GM23248 (cell line): ENCODE data around the gene PDCD4. TPM values are rescaled to one million over a fixed set of nuclear protein-coding genes. Genes with fewer than 3 reads are reported as not detected.
A peak's percentile ranks its signal among the peaks of the same experiment; 100 is the strongest.
"Not testable (repeated sequence)": the region's sequence is repeated elsewhere in the genome, so short reads cannot be mapped to it uniquely, and the experiment has no call there.

Source experiments
- DNase-seq: peaks from one replicate; pipeline ENCODE4 v3.0.0-alpha.2; 2015
- H2AFZ ChIP-seq: fragments of 200-600 bp; sonication (generic); 2 replicates; pipeline ENCODE4 v1.6.1; 2016; ENCODE audit warnings: antibody characterized with exemption
- H3F3A ChIP-seq: fragments of 200-600 bp; sonication (generic); 2 replicates; pipeline ENCODE4 v1.6.1; 2016; ENCODE audit warnings: mild to moderate bottlenecking, antibody characterized with exemption, mixed run types; ENCODE audit not compliant: insufficient read depth
- H3K27ac ChIP-seq: fragments of 200-600 bp; sonication (generic); 2 replicates; pipeline ENCODE4 v1.5.1; 2016; ENCODE audit warnings: mild to moderate bottlenecking
- H3K27me3 ChIP-seq: fragments of 200-600 bp; sonication (generic); replicated peaks from 2 replicates; pipeline ENCODE4 v1.6.1; 2016; ENCODE audit warnings: mild to moderate bottlenecking; ENCODE audit not compliant: insufficient read depth
- H3K36me3 ChIP-seq: fragments of 200-600 bp; sonication (generic); 2 replicates; pipeline ENCODE4 v1.6.1; 2016; ENCODE audit warnings: low read depth, mild to moderate bottlenecking
- H3K4me1 ChIP-seq: fragments of 200-600 bp; sonication (generic); 2 replicates; pipeline ENCODE4 v1.6.1; 2016; ENCODE audit warnings: mild to moderate bottlenecking; ENCODE audit not compliant: insufficient read depth
- H3K4me2 ChIP-seq: fragments of 200-600 bp; sonication (generic); one replicate; pipeline ENCODE4 v1.6.1; 2016; ENCODE audit warnings: mild to moderate bottlenecking; ENCODE audit not compliant: unreplicated experiment
- H3K4me3 ChIP-seq: fragments of 200-600 bp; sonication (generic); 2 replicates; pipeline ENCODE4 v1.5.1; 2016; ENCODE audit warnings: mild to moderate bottlenecking
- H3K79me2 ChIP-seq: fragments of 200-600 bp; sonication (generic); 2 replicates; pipeline ENCODE4 v1.6.1; 2016; ENCODE audit warnings: mild to moderate bottlenecking; ENCODE audit not compliant: insufficient read depth
- H3K9ac ChIP-seq: fragments of 200-600 bp; sonication (generic); 2 replicates; pipeline ENCODE4 v1.6.1; 2016; ENCODE audit warnings: mild to moderate bottlenecking
- H3K9me2 ChIP-seq: fragments of 200-600 bp; sonication (generic); 2 replicates; pipeline ENCODE4 v1.6.1; 2016; ENCODE audit warnings: mixed run types, mild to moderate bottlenecking, moderate library complexity; ENCODE audit not compliant: insufficient read depth
- H3K9me3 ChIP-seq: fragments of 200-600 bp; sonication (generic); one replicate; pipeline ENCODE4 v1.6.1; 2017; ENCODE audit warnings: low read depth
- H4K20me1 ChIP-seq: fragments of 200-600 bp; sonication (generic); 2 replicates; pipeline ENCODE4 v1.6.0; 2016; ENCODE audit not compliant: insufficient read depth
- EZH2 ChIP-seq: fragments of 200-600 bp; sonication (generic); IDR thresholded peaks from 2 replicates; pipeline ENCODE4 v1.6.1; 2018; ENCODE audit warnings: antibody characterized with exemption, mild to moderate bottlenecking; ENCODE audit not compliant: insufficient read depth, poor library complexity, severe bottlenecking
- EZH2phosphoT487 ChIP-seq: fragments of 200-600 bp; sonication (generic); IDR thresholded peaks from 2 replicates; pipeline ENCODE4 v1.6.1; 2018; ENCODE audit warnings: antibody characterized with exemption, moderate library complexity, mild to moderate bottlenecking, low read depth; ENCODE audit not compliant: insufficient read depth
- WGBS, 2 experiments: methylation state at CpG; one replicate each; pipeline ENCODE4 v1.1.6; 2015 to 2017; ENCODE audit warnings: low lambda C conversion rate in 2 of 2, low coverage in 1 of 2; ENCODE audit errors: missing lambda C conversion rate in 2 of 2; 5-methylcytosine and 5-hydroxymethylcytosine counted together
- in situ Hi-C: fragments of 300-500 bp; cut with MboI; formaldehyde crosslinking; loops from 2 replicates; pipeline ENCODE4 v1.15.0; 2020
- polyA plus RNA-seq: library from polyadenylated mRNA; unstranded; fragments of >200 nt; fragmentation: Nextera tagmentation; extraction: Ambion mirVana; gene quantifications from 2 replicates; pipeline ENCODE4 v1.2.1, GENCODE V29; 2016
- total RNA-seq: library from RNA; depleted of rRNA; stranded (reverse); fragments of >200 nt; shearing (Covaris generic); gene quantifications from 2 replicates; pipeline ENCODE4 v1.2.3, GENCODE V29; 2014

PDCD4 gene
- total and polyA plus RNA-seq, 2 experiments from 2014 or later = 49.9 to 175 TPM

- Histone ChIP-seq H3K27ac (no peak overlapping the region), H3K9me2 (no peaks in the 10 kb centered on the region), H3K9ac (no peak overlapping the region), H3K27me3 (no peaks in the 10 kb centered on the region), H3K9me3 (no peaks in the 10 kb centered on the region), H4K20me1 (no peaks in the 10 kb centered on the region), H2AFZ (no peak overlapping the region), H3K36me3 (no peaks in the 10 kb centered on the region), H3K79me2 (no peaks in the 10 kb centered on the region), H3K4me2 (no peak overlapping the region), H3F3A (peaks cover 25% of the 10 kb centered on the region; the same call in 1 of the 2 replicates), H3K4me3 (no peak overlapping the region), H3K4me1 (peaks cover 43% of the 10 kb centered on the region)
- in situ Hi-C loops = no loop called here
- WGBS, 2 experiments = 74 to 83% methylated on average over 2 of the region's 2 CpGs
- TF ChIP-seq EZH2 (no peak), EZH2phosphoT487 (no peak)
- DNase-seq = no peak
Observed at GRCh38 chr10:110863956-110864355, 7.8 kb upstream of the PDCD4 start.

GRCh38 chr10:110864662-110865140 is 7.0 kb upstream of the PDCD4 start:
- in situ Hi-C loops = no loop called here
- H3K4me1 ChIP-seq = peaks cover 38% of the 10 kb centered on the region
- H2AFZ ChIP-seq = peak overlapping the region; percentile 86
- 10 to 16% methylated on average over 6 of the region's 6 CpGs for whole genome bisulfite sequencing, 2 experiments
- TF ChIP-seq EZH2phosphoT487 (no peak), EZH2 (no peak)
- H3K9ac ChIP-seq = no peak overlapping the region
- no peaks in the 10 kb centered on the region for H3K9me3 ChIP-seq
- no peaks in the 10 kb centered on the region for H4K20me1 ChIP-seq
- H3K36me3 ChIP-seq = no peaks in the 10 kb centered on the region
- H3K9me2 ChIP-seq = no peaks in the 10 kb centered on the region
- H3K4me3 ChIP-seq = peak overlapping the region; percentile 12
- peaks cover 25% of the 10 kb centered on the region; the same call in 1 of the 2 replicates for H3F3A ChIP-seq
- H3K27ac ChIP-seq = peak overlapping the region; percentile 62
- no peaks in the 10 kb centered on the region for H3K27me3 ChIP-seq
- no peaks in the 10 kb centered on the region for H3K79me2 ChIP-seq
- H3K4me2 ChIP-seq = peak overlapping the region; percentile 76
- DNase-seq = peak; percentile 15

GRCh38 chr10:110865186-110865808 is 6.4 kb upstream of the PDCD4 start:
- in situ Hi-C loops = no loop called here
- Histone ChIP-seq H3K9ac (peak overlapping the region; percentile 42), H3K79me2 (no peaks in the 10 kb centered on the region), H3K36me3 (no peaks in the 10 kb centered on the region), H3K4me1 (peaks cover 32% of the 10 kb centered on the region), H3K27me3 (no peaks in the 10 kb centered on the region), H3F3A (peaks cover 25% of the 10 kb centered on the region; the same call in 1 of the 2 replicates), H4K20me1 (no peaks in the 10 kb centered on the region), H3K4me3 (peak overlapping the region; percentile 38), H3K4me2 (peak overlapping the region; percentile 76), H3K9me3 (no peaks in the 10 kb centered on the region), H3K9me2 (no peaks in the 10 kb centered on the region), H3K27ac (peak overlapping the region; percentile 62), H2AFZ (peak overlapping the region; percentile 86)
- TF ChIP-seq EZH2 (no peak), EZH2phosphoT487 (no peak)
- 2 to 5% methylated on average over 6 of the region's 6 CpGs for WGBS, 2 experiments
- DNase-seq = peak; percentile 88

GRCh38 chr10:110865809-110866482 is 5.8 kb upstream of the PDCD4 start:
- Histone ChIP-seq H3K9ac (no peak overlapping the region), H3K4me3 (peak overlapping the region; percentile 38; the same call in 1 of the 2 replicates), H3K27me3 (no peaks in the 10 kb centered on the region), H4K20me1 (no peaks in the 10 kb centered on the region), H3K27ac (peak overlapping the region; percentile 62), H2AFZ (peak overlapping the region; percentile 86; the same call in 1 of the 2 replicates), H3K4me1 (peaks cover 34% of the 10 kb centered on the region), H3K9me3 (no peaks in the 10 kb centered on the region), H3K36me3 (no peaks in the 10 kb centered on the region), H3K79me2 (no peaks in the 10 kb centered on the region), H3F3A (peaks cover 25% of the 10 kb centered on the region), H3K9me2 (no peaks in the 10 kb centered on the region), H3K4me2 (peak overlapping the region; percentile 76)
- TF ChIP-seq EZH2phosphoT487 = no peak
- no peak for TF ChIP-seq EZH2
- in situ Hi-C loops = no loop called here
- 34 to 35% methylated on average over 4 of the region's 4 CpGs for WGBS, 2 experiments
- peak; percentile 4 for DNase-seq

- H3K9me2 ChIP-seq, H3K27ac ChIP-seq, H3K9ac ChIP-seq, H3K79me2 ChIP-seq, H3K27me3 ChIP-seq, H3K36me3 ChIP-seq, DNase-seq, in situ Hi-C loops, H3K4me3 ChIP-seq, H3K4me2 ChIP-seq, H4K20me1 ChIP-seq, H3K9me3 ChIP-seq: not testable (repeated sequence)
- Histone ChIP-seq H3K4me1 (peaks cover 37% of the 10 kb centered on the region), H3F3A (peaks cover 28% of the 10 kb centered on the region), H2AFZ (0 out of 2 replicates have a peak overlapping the region, but pooled peaks have one; percentile 7)
- WGBS, 2 experiments = 88 to 94% methylated on average over 8 of the region's 8 CpGs
Observed at GRCh38 chr10:110867011-110867806, 4.5 kb upstream of the PDCD4 start.
